Stimulated activated CD8-positive, alpha-beta memory T cell treated with anti-CD3 and anti-CD28 coated beads, Interleukin-12 subunit alpha, Interleukin-12 subunit beta, amount 100 ng/mL, for 4 hours (primary cell): ENCODE measurements around the gene MAN1B1.
"Not testable (repeated sequence)": the region's sequence is repeated elsewhere in the genome, so short reads cannot be mapped to it uniquely, and the experiment has no call there.

Source experiments
- DNase-seq: peaks from one replicate; pipeline ENCODE4 v3.0.0-alpha.2; 2020; ENCODE audit warnings: low read depth

MAN1B1 gene

GRCh38 chr9:137128862-137129455, 42.2 kb downstream of the MAN1B1 start:
- no peak for DNase-seq

GRCh38 chr9:137129456-137130175, 42.8 kb downstream of the MAN1B1 start:
- peak; percentile 86 for DNase-seq

DNA sequence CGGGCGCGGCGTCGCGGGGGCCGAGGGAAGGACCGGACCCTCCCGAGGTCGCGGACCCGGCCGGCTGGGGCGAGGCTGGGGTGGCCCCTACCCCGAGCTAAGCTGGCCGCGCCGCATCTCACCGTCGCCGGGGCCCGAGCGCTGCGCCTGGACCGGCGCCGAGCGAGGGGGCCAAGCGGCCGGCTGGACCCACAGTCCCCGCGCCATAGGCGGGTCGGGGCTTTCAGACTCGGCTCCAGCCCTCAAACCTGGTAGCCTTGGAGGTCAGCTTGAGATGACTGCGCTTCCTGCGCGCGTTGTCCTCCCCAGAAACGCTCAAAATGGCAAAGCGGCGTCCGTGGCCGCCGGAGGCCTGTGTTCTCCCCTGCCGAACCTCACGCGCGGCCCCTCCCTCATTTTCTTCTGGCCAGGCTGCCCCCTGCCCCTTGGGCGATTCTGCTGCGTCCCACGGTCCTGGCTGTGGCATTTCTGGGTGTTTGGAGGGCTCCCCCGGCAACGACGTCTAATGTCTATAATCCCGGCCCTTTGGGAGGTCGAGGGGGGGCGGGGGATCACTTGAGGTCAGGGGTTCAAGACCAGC, 43.5 kb downstream of the MAN1B1 start:
- DNase-seq: no peak

GRCh38 chr9:137134191-137134590, 47.4 kb downstream of the MAN1B1 start:
- no peak for DNase-seq

GRCh38 chr9:137135154-137135553, 48.4 kb downstream of the MAN1B1 start:
- not testable (repeated sequence) for DNase-seq

- DNase-seq: no peak
Measured at GRCh38 chr9:137136261-137136880, 49.6 kb downstream of the MAN1B1 start.

DNA sequence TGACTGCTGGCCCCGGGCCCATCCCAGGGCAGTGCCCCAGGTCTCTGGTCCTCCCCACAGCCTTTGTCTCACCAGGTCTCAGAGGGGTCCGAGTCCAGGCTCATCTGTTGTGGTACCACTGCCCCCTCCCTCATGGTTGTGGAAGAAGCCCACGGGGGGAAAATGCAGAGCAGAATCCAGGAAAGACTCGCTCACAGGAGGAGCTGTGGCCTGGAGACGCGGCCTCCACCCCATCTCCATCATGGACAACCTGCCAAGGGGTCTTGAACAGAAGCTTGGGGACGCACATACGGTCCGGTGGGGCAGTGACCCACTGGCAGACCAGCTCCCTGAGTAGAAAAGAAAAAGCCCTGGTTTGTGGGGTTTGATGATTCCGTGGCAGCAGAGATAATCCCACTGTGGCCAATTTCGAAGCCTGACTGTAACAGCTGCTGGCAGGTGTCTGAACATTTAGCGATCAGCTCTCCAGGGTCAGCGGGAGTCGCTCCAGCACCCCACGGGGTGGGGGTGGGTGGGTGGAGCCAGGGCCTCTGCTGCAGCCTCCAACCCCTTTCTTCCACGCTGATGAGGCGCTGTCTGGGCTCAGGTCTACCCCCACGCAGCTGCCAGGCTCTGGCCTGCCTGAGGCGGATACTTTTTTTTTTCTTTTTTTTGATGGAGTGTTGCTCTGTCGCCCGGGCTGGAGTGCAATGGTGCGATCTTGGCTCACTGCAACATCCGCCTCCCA, 50.3 kb downstream of the MAN1B1 start:
- no peak for DNase-seq

GRCh38 chr9:137138058-137138721, 51.4 kb downstream of the MAN1B1 start:
- DNase-seq: no peak

DNA sequence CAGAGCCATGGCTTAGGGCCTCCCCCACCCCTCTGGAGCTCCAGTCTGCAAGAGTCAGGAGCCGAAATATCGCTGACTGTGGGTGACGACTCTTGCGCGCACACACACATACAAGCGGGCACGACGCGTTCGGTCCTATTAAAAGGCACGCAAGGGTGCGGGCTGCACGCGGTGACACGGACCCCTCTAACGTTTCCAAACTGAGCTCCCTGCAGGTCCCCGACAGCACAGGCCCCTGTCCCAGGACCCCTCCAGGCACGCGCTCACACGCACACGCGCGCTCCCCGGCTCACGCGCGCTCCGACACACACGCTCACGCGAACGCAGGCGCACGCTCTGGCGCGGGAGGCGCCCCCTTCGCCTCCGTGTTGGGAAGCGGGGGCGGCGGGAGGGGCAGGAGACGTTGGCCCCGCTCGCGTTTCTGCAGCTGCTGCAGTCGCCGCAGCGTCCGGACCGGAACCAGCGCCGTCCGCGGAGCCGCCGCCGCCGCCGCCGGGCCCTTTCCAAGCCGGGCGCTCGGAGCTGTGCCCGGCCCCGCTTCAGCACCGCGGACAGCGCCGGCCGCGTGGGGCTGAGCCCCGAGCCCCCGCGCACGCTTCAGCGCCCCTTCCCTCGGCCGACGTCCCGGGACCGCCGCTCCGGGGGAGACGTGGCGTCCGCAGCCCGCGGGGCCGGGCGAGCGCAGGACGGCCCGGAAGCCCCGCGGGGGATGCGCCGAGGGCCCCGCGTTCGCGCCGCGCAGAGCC, 52.1 kb downstream of the MAN1B1 start, which contains the start of gene GRIN1:
TSS of gene GRIN1 (plus strand) at position 433 of the 746 bp plus-strand sequence. CDS start 333 bp downstream, outside the sequence.
- DNase-seq: no peak

GRCh38 chr9:137139468-137140150, 52.8 kb downstream of the MAN1B1 start:
- no peak for DNase-seq

DNA sequence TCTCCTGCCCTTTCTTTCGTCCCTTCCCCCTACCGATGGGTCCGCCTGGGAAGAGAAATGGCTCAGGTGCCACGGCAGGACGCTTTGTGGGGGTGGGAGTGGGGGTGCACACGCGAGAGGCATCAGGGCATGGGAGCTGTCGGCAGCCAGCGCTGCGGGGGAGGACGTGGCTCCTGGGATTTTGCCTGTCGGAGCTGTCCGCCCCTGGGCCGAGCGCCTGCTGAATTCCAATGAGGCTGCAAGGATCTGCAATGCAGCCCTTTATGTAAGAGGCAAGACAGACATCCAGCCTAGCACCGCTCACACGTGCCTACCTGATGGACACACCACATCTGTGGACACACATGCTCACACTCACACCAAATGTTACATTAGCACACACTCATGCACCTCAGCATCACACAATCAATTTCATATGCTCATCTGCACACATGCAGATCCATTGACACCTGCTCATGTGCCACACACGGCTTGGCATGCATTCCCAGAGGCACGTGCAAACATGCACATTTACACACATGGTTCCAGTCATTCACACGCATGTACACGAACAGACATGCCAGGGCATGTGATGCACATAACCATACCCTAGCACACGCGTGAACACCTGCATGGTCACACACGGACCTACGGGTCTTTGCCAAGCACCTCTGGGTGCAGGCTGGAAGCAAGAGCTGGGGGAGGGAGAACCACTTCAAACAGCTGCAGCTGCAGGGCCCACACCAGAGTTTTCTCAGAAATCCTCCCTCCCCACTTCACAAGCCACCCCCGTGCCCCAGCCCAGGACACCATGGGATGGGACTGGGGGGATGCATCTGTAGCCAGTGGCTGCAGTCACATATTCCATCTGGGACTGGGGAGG, 53.6 kb downstream of the MAN1B1 start:
- DNase-seq: no peak

DNA sequence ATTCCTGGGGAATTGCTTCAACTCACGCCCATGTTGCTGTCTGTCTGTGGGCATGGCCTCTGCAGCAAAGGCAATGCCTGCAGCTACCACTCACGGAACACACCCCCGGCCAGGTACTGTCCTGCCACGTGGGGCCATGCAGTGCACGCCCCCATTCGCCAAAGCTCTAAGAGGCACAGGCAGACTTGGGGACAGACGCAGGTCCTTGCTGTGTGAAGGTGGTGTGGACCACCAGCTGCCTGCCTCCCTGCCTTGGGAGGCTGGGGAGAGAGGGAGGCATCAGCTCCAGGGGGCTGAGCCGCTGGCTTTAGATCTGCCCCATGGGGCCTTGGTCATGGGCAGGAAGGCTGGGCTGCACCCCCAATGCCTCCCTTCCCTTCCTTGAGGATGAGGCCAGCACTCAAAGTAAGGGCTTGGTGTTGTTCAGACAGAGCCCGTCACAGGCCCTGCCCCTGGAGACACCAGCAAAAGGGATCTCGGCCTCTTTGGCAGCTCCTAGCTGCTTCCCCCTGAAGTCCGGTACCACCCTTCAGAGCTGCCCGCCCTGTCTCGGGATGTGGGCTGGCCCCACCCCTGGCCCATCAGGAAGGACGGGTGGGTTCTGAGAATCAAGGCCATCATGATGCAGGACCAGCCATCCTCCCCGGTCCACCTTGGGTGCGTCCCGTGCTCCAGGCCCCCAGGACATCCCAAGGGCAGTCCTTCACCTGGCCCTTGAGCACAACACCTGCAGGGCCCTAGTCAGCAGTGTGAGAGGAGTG, 54.4 kb downstream of the MAN1B1 start:
- no peak for DNase-seq

GRCh38 chr9:137141976-137142936, 55.5 kb downstream of the MAN1B1 start:
- no peak for DNase-seq

- DNase-seq: no peak
Measured at GRCh38 chr9:137143459-137143858, 56.7 kb downstream of the MAN1B1 start.

GRCh38 chr9:137145731-137146526, 59.1 kb downstream of the MAN1B1 start:
- no peak for DNase-seq

GRCh38 chr9:137146527-137146918, 59.7 kb downstream of the MAN1B1 start:
- no peak for DNase-seq
